K562 (cell line): ENCODE measurements around the gene GALNT17. TPM values are rescaled to one million over a fixed set of nuclear protein-coding genes. Genes with fewer than 3 reads are reported as not detected.

Experiments
- ATAC-seq: fragments of 200-7000 bp; cut with Tn5 transposase; 3 replicates; pipeline ENCODE4 v1.9.1; 2020; ENCODE audit warnings: moderate library complexity
- BruUV-seq: library from RNA; stranded (reverse); fragments of 400-500 nt; replicated peaks from 2 replicates; lab custom pipeline; 2021; lab: Mats Ljungman, UMichigan
- CTCF ChIA-PET: fragments of 300-600 bp; formaldehyde crosslinking; extraction: SDS; loops from one replicate; lab custom pipeline; 2021; ENCODE audit warnings: low intra/inter-chr PET ratio; lab: Yijun Ruan, JAX
- POLR2A ChIA-PET: fragments of 300-600, 350-650 bp; sonication (Branson Sonifier 250); formaldehyde crosslinking; extraction: SDS; loops from one replicate; lab custom pipeline; 2021; ENCODE audit warnings: antibody characterized with exemption, inconsistent platforms; lab: Yijun Ruan, JAX
- DNase-seq, 4 experiments: peaks; one replicate each; pipeline versions ENCODE4 v3.0.0 to v3.0.0-alpha.2; 2011 to 2018; ENCODE audit warnings: low spot score in 3 of 4, mixed read lengths in 3 of 4; ENCODE audit errors: extremely low read depth in 1 of 4
- FAIRE-seq: peaks from 2 replicates; lab custom pipeline; 2011; peaks lifted over from hg19 to GRCh38; lab: Jason Lieb, UNC
- H2AFZ ChIP-seq: 2 replicates; pipeline ENCODE4 v1.6.0; 2011; ENCODE audit warnings: low read depth, low read length, control low read depth, inconsistent platforms
- H3K27ac ChIP-seq: fragments of 200-600 bp; 3 replicates; pipeline ENCODE4 v1.8.0; 2011; ENCODE audit warnings: low read depth, mild to moderate bottlenecking, control low read depth, inconsistent platforms, low read length, moderate library complexity, mixed read lengths; ENCODE audit errors: extremely low read depth
- H3K27me3 ChIP-seq, 2 experiments: fragments of 300-600 bp in 1 of 2; 2 replicates in 1 of 2; 3 replicates in 1 of 2; pipeline versions ENCODE4 v1.6.0 to v1.8.0; 2011; ENCODE audit warnings: inconsistent platforms in 2 of 2, low read length in 2 of 2, mild to moderate bottlenecking in 1 of 2, mixed read lengths in 1 of 2, moderate library complexity in 1 of 2; ENCODE audit not compliant: control insufficient read depth in 2 of 2, insufficient read depth in 2 of 2
- H3K36me3 ChIP-seq: fragments of 300-600 bp; 3 replicates; pipeline ENCODE4 v1.8.0; 2011; ENCODE audit warnings: mild to moderate bottlenecking, low read length, inconsistent platforms; ENCODE audit not compliant: control insufficient read depth, insufficient read depth
- H3K4me1 ChIP-seq, 2 experiments: fragments of 200-600 bp in 1 of 2; replicated peaks in 1 of 2; 2 replicates in 1 of 2; 3 replicates in 1 of 2; pipeline versions ENCODE4 v1.5.1 to v1.8.0; 2011; ENCODE audit warnings: inconsistent platforms in 2 of 2, low read length in 2 of 2, mild to moderate bottlenecking in 1 of 2, mixed read lengths in 1 of 2, moderate library complexity in 1 of 2; ENCODE audit not compliant: control insufficient read depth in 2 of 2, insufficient read depth in 2 of 2
- H3K4me2 ChIP-seq: 2 replicates; pipeline ENCODE4 v1.6.1; 2011; ENCODE audit warnings: low read length, control low read depth, inconsistent platforms, mixed read lengths; ENCODE audit not compliant: insufficient read depth
- H3K4me3 ChIP-seq: fragments of 200-600 bp; sonication (generic), shearing (Covaris generic); 2 replicates; pipeline ENCODE4 v1.5.1; 2016; ENCODE audit warnings: control low read depth, inconsistent platforms
- H3K79me2 ChIP-seq: fragments of 200-600 bp; 3 replicates; pipeline ENCODE4 v1.8.0; 2011; ENCODE audit warnings: low read length, inconsistent platforms; ENCODE audit not compliant: control insufficient read depth, insufficient read depth
- H3K9ac ChIP-seq, 2 experiments: 2 replicates each; pipeline versions ENCODE4 v1.6.0 to v1.6.1; 2011; ENCODE audit warnings: low read depth in 2 of 2, low read length in 2 of 2, control low read depth in 1 of 2, inconsistent platforms in 1 of 2, mild to moderate bottlenecking in 1 of 2, mixed read lengths in 1 of 2; ENCODE audit not compliant: insufficient read depth in 1 of 2
- H3K9me1 ChIP-seq: one replicate; pipeline ENCODE4 v1.6.0; 2011; ENCODE audit warnings: inconsistent platforms, mild to moderate bottlenecking, low read length, moderate library complexity; ENCODE audit not compliant: control insufficient read depth, insufficient read depth
- H3K9me3 ChIP-seq: replicated peaks from 2 replicates; pipeline ENCODE4 v1.5.1; 2011; ENCODE audit warnings: low read depth, low read length, inconsistent platforms; ENCODE audit not compliant: control insufficient read depth, insufficient read depth
- H4K20me1 ChIP-seq: replicated peaks from 2 replicates; pipeline ENCODE4 v1.6.1; 2011; ENCODE audit warnings: low read length, inconsistent platforms, mixed read lengths; ENCODE audit not compliant: control insufficient read depth, insufficient read depth
- BRD9 ChIP-seq: fragments of 450-650 bp; IDR thresholded peaks from 2 replicates; pipeline ENCODE4 v1.6.1; 2018; ENCODE audit warnings: low read depth; ENCODE audit not compliant: partially characterized antibody
- EGR1 ChIP-seq: fragments of 450-650 bp; conservative IDR thresholded peaks from 2 replicates; pipeline ENCODE4 v1.6.1; 2017; ENCODE audit warnings: mild to moderate bottlenecking
- HDAC8 ChIP-seq: fragments of 450-650 bp; IDR thresholded peaks from 2 replicates; pipeline ENCODE4 v1.6.1; 2016; ENCODE audit warnings: mild to moderate bottlenecking, missing genetic modification characterization, moderate library complexity, missing compliant biosample characterization
- HNRNPL ChIP-seq: fragments of 200-400 bp; formaldehyde crosslinking; IDR thresholded peaks from 2 replicates; pipeline ENCODE4 v1.6.1; 2017; ENCODE audit warnings: low read depth, mild to moderate bottlenecking, low read length
- HNRNPUL1 ChIP-seq: fragments of 200-400 bp; formaldehyde crosslinking; IDR thresholded peaks from 2 replicates; pipeline ENCODE4 v1.6.1; 2017; ENCODE audit warnings: low read length
- SMARCA5 ChIP-seq: fragments of 450-650 bp; IDR thresholded peaks from 2 replicates; pipeline ENCODE4 v1.6.1; 2016
- ZNF431 ChIP-seq: sonication (generic); formaldehyde crosslinking; IDR thresholded peaks from 2 replicates; pipeline ENCODE4 v1.8.0; 2022; ENCODE audit warnings: mild to moderate bottlenecking, missing genetic modification reagents
- ZNF586 ChIP-seq: fragments of 450-650 bp; formaldehyde crosslinking; conservative IDR thresholded peaks from 2 replicates; pipeline ENCODE4 v1.4.0; 2020; ENCODE audit warnings: mild to moderate bottlenecking, moderate library complexity
- ZNF766 ChIP-seq: fragments of 200-800 bp; sonication (Bioruptor generic); conservative IDR thresholded peaks from 2 replicates; pipeline ENCODE4 v1.6.1; 2016; ENCODE audit warnings: missing genetic modification characterization, missing compliant biosample characterization
- WGBS: fragments of 100-300 bp; shearing (Covaris generic); methylation state at CpG from one replicate; pipeline ENCODE4 v1.1.6; 2016; ENCODE audit warnings: low coverage, mixed read lengths; ENCODE audit not compliant: insufficient coverage; ENCODE audit errors: missing lambda C conversion rate; 5-methylcytosine and 5-hydroxymethylcytosine counted together
- in situ Hi-C: fragments of 300-500 bp; cut with MboI; formaldehyde crosslinking; loops from 4 replicates; pipeline ENCODE4 v1.15.0; 2018; ENCODE audit warnings: inconsistent platforms, mixed read lengths
- intact Hi-C: fragments of 100-400 bp; cut with micrococcal nuclease; formaldehyde crosslinking; loops from 2 replicates; pipeline ENCODE4 v1.14.2; 2022
- polyA plus RNA-seq, 8 experiments: library from polyadenylated mRNA; depleted of rRNA in 4 of 8; stranded (reverse) in 5 of 8; unstranded in 3 of 8; fragments of >200 nt; fragmentation: Nextera tagmentation in 2 of 8; fragmentation: Illumina TruSeq in 1 of 8; extraction: Ambion mirVana in 2 of 8; extraction: Trizol in 1 of 8; gene quantifications; 2 replicates each; pipeline versions ENCODE4 v1.2.1 to v1.2.3, GENCODE V29; 2011 to 2014; ENCODE audit warnings: inconsistent platforms in 1 of 8, missing spikeins in 1 of 8
- total RNA-seq, 7 experiments: library from RNA; depleted of rRNA in 6 of 7; stranded (reverse); fragments of >200 nt in 6 of 7; fragmentation: Illumina TruSeq in 2 of 7; extraction: Trizol in 2 of 7; gene quantifications; 2 replicates each; pipeline versions ENCODE4 v1.2.1 to v1.2.3, GENCODE V29; 2011 to 2021; ENCODE audit warnings: low replicate concordance in 1 of 7
- TF ChIP-seq, protein P1 (sequence below): IDR thresholded peaks from 2 replicates; pipeline ENCODE4 v1.6.1; 2014; ENCODE audit warnings: antibody characterized with exemption
- TF ChIP-seq, protein P2 (sequence below), 2 experiments: IDR thresholded peaks in 1 of 2; conservative IDR thresholded peaks in 1 of 2; 2 replicates each; pipeline ENCODE4 v1.6.1; 2016; ENCODE audit warnings: low read depth in 2 of 2, mild to moderate bottlenecking in 1 of 2, missing compliant biosample characterization in 1 of 2, missing genetic modification characterization in 1 of 2, moderate library complexity in 1 of 2
- TF ChIP-seq, protein P3 (sequence below): sonication (generic); formaldehyde crosslinking; IDR thresholded peaks from 2 replicates; pipeline ENCODE4 v1.8.0; 2022; ENCODE audit warnings: mild to moderate bottlenecking, low read depth, missing genetic modification reagents

The GALNT17 gene
- total and polyA plus RNA-seq, 9 of the 15 experiments (the other 6 are each of a cell fraction or from before 2014, with no cell fraction given), result not detected

DNA sequence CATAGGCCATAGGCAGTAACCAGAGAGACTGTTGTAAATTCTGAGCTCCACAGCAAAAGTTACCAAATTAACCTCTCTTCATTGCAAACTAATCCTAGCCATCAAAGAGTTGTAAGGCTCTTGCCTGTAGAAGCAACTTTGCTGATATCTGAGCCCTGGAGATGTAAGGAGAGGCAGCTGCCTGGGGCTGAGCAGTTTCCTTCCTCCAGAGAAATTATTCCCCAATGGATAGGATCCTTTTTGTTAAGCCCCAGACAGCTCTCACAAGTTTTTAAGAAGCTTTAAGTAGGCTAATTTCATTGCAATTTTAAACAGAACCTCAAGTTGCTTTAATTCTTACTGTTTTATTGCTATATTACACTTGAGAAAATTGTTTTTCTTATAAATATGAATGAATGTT is 211.1 kb downstream of the GALNT17 start:
- Histone ChIP-seq H3K9me3 (no peaks in the 10 kb centered on the region), H4K20me1 (no peaks in the 10 kb centered on the region)
- in situ Hi-C loops, result no loop called here
- TF ChIP-seq, protein P1, sequence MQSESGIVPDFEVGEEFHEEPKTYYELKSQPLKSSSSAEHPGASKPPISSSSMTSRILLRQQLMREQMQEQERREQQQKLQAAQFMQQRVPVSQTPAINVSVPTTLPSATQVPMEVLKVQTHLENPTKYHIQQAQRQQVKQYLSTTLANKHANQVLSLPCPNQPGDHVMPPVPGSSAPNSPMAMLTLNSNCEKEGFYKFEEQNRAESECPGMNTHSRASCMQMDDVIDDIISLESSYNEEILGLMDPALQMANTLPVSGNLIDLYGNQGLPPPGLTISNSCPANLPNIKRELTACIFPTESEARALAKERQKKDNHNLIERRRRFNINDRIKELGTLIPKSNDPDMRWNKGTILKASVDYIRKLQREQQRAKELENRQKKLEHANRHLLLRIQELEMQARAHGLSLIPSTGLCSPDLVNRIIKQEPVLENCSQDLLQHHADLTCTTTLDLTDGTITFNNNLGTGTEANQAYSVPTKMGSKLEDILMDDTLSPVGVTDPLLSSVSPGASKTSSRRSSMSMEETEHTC, result no peak
- no peak for TF ChIP-seq ZNF766 (CRISPR knock-in tag)
- TF ChIP-seq, all 486 proteins: peak for 0
- Histone ChIP-seq H3K9me1 (no peaks in the 10 kb centered on the region), H2AFZ (no peak overlapping the region), H3K36me3 (no peaks in the 10 kb centered on the region), H3K4me1 (no peaks in the 10 kb centered on the region), H3K79me2 (no peaks in the 10 kb centered on the region), H3K4me3 (no peak overlapping the region), H3K27me3 (no peaks in the 10 kb centered on the region), H3K4me2 (no peak overlapping the region), H3K27ac (no peak overlapping the region), H3K9ac (no peak overlapping the region)
- no TSS peak for BruUV-seq
- FAIRE-seq, result no peak
- ChIA-PET POLR2A (no interaction called here), CTCF (no interaction called here)
- ATAC-seq, result no peak
- intact Hi-C loops, result no loop called here
- DNase-seq, result no peak

DNA sequence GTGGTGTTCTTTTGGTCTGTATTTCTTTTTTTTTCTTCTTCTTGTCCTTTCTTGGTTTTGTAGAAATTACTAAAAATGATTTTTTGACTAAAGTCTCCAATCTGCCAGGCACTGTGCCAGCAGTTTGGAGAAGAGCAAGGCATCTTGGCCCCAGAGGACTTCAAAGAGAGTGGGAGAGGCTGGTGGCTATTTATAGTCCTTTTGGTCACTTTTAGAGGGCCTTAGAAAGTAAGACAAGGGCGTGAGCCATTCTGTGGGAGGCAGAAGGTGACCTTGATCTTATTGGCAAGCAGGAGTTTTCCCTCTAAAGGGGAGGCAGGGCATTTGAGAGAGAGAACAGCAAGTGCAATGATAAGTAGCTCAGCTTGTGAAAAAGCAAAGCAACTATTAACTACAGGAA is 211.9 kb downstream of the GALNT17 start:
- H3K4me2 ChIP-seq, result no peak overlapping the region
- in situ Hi-C loops (no loop called here), intact Hi-C loops (no loop called here)
- POLR2A ChIA-PET, result no interaction called here
- no peaks in the 10 kb centered on the region for H3K9me1 ChIP-seq
- no peaks in the 10 kb centered on the region for H3K9me3 ChIP-seq
- no peaks in the 10 kb centered on the region for H3K79me2 ChIP-seq
- H3K27me3 ChIP-seq, result no peaks in the 10 kb centered on the region
- H3K4me3 ChIP-seq, result no peak overlapping the region
- FAIRE-seq, result no peak
- no peaks in the 10 kb centered on the region for H3K4me1 ChIP-seq
- CTCF ChIA-PET, result no interaction called here
- no peak for ATAC-seq
- H3K27ac ChIP-seq, result no peak overlapping the region
- WGBS, result 0% methylated on average over 1 of the region's 1 CpG
- no peaks in the 10 kb centered on the region for H3K36me3 ChIP-seq
- H4K20me1 ChIP-seq, result no peaks in the 10 kb centered on the region
- no peak overlapping the region for H2AFZ ChIP-seq
- BruUV-seq, result no TSS peak
- H3K9ac ChIP-seq, result no peak overlapping the region
- no peak for DNase-seq
- TF ChIP-seq HNRNPL (no peak), HDAC8 (no peak), ZNF431 (no peak), ZNF586 (CRISPR knock-in tag) (no peak), EGR1 (no peak), SMARCA5 (no peak), HNRNPUL1 (no peak), BRD9 (no peak)
- TF ChIP-seq, protein P2, sequence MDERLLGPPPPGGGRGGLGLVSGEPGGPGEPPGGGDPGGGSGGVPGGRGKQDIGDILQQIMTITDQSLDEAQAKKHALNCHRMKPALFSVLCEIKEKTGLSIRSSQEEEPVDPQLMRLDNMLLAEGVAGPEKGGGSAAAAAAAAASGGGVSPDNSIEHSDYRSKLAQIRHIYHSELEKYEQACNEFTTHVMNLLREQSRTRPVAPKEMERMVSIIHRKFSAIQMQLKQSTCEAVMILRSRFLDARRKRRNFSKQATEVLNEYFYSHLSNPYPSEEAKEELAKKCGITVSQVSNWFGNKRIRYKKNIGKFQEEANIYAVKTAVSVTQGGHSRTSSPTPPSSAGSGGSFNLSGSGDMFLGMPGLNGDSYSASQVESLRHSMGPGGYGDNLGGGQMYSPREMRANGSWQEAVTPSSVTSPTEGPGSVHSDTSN (CRISPR knock-in tag; IDR thresholded peaks at IDR 0.05; ENCODE audit: low read depth), result no peak
- TF ChIP-seq, protein P2 (tag; conservative IDR thresholded peaks at IDR 0.05; ENCODE audit: low read depth), result no peak
- TF ChIP-seq, protein P3, sequence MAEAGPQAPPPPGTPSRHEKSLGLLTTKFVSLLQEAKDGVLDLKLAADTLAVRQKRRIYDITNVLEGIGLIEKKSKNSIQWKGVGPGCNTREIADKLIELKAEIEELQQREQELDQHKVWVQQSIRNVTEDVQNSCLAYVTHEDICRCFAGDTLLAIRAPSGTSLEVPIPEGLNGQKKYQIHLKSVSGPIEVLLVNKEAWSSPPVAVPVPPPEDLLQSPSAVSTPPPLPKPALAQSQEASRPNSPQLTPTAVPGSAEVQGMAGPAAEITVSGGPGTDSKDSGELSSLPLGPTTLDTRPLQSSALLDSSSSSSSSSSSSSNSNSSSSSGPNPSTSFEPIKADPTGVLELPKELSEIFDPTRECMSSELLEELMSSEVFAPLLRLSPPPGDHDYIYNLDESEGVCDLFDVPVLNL (CRISPR knock-in tag), result no peak
